Fibroblast of lung (primary cell): ENCODE data around the gene CHRND.

Experiments
- CTCF ChIP-seq, 2 donors: IDR thresholded peaks in 1 of 2; conservative IDR thresholded peaks in 1 of 2; 1 replicate in 1 of 2; 2 replicates in 1 of 2; pipeline ENCODE4 v1.5.1; 2011 to 2012; ENCODE audit warnings: low read length in 2 of 2, control low read depth in 1 of 2, inconsistent platforms in 1 of 2, low read depth in 1 of 2, mild to moderate bottlenecking in 1 of 2
- EZH2 ChIP-seq: IDR thresholded peaks from 2 replicates; pipeline ENCODE4 v1.5.1; 2012; ENCODE audit warnings: low read length, control low read depth, mild to moderate bottlenecking; ENCODE audit errors: missing control alignments

DNA sequence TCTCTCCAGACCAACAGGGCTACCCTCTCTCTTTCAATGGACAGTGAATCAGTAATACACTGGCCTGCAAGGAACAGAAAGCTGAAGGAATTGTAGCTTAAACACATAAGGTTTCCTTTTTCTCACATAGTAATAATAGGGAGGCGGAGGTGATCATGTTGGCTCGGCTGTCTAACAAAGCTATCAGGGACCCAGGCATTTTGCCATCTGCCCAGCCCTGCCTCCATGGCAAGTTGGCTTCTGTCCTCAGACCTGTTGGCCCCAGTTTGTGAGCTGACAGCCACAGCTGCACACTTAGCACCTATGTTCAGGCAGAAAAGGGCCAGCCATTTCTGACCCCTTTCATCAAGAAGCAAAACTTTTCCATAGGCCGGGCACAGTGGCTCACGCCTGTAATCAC, 11.5 kb downstream of the CHRND start:
- TF ChIP-seq CTCF (conservative IDR thresholded peaks at IDR 0.05 in 1 of 2, IDR thresholded peaks at IDR 0.05 in 1 of 2; ENCODE audit: low read depth in 1 of 2, low read length in 2 of 2) = no peak
- TF ChIP-seq EZH2 = no peak
